Prostate gland (tissue), 2 donors: Measurements from ENCODE around the gene RTN4RL1. TPM values are rescaled to one million over a fixed set of nuclear protein-coding genes. Genes with fewer than 3 reads are reported as not detected.

Experiments used
- DNase-seq: peaks from one replicate; pipeline ENCODE4 v3.0.0-alpha.2; 2019; ENCODE audit warnings: low spot score
- H3K27ac ChIP-seq, 2 donors: fragments of 200-600 bp; sonication (generic); 2 replicates each; pipeline ENCODE4 v1.5.1; 2017 to 2019
- H3K27me3 ChIP-seq: fragments of 200-600 bp; sonication (generic); replicated peaks from 2 replicates; pipeline ENCODE4 v1.5.1; 2019; ENCODE audit not compliant: insufficient read depth
- H3K36me3 ChIP-seq, 2 donors: fragments of 200-600 bp; sonication (generic); 1 replicate in 1 of 2; 2 replicates in 1 of 2; pipeline versions ENCODE4 v1.5.1 to v1.8.1; 2017 to 2019
- H3K4me1 ChIP-seq: fragments of 200-600 bp; sonication (generic); replicated peaks from 2 replicates; pipeline ENCODE4 v1.5.1; 2019
- H3K4me3 ChIP-seq, 2 donors: fragments of 200-600 bp; sonication (generic); 2 replicates each; pipeline ENCODE4 v1.5.1; 2017 to 2019
- H3K9me3 ChIP-seq: fragments of 200-600 bp; sonication (generic); 2 replicates; pipeline ENCODE4 v1.5.1; 2017
- POLR2A ChIP-seq: fragments of 450-650 bp; IDR thresholded peaks from one replicate; pipeline ENCODE4 v1.6.1; 2016; ENCODE audit warnings: antibody characterized with exemption, mild to moderate bottlenecking
- POLR2AphosphoS5 ChIP-seq: sonication (generic); formaldehyde crosslinking; IDR thresholded peaks from one replicate; pipeline ENCODE4 v1.6.1; 2017; ENCODE audit warnings: antibody characterized with exemption
- WGBS: methylation state at CpG from one replicate; pipeline ENCODE4 v1.1.5; 2018; 5-methylcytosine and 5-hydroxymethylcytosine counted together
- intact Hi-C: fragments of 100-400 bp; cut with DNase I; formaldehyde crosslinking; loops from one replicate; pipeline ENCODE4 v1.14.2; 2022
- total RNA-seq, 2 donors: library from RNA; depleted of rRNA; stranded (reverse); fragments of >200 nt; gene quantifications; one replicate each; pipeline ENCODE4 v1.1.0, GENCODE V29; 2016
- TF ChIP-seq, protein P1 (sequence below), 4 experiments: fragments of 200-600 bp in 2 of 4; fragments of 450-650 bp in 2 of 4; sonication (generic) in 2 of 4; IDR thresholded peaks; 1 replicate in 3 of 4; 2 replicates in 1 of 4; pipeline ENCODE4 v1.5.1; 2016 to 2019; ENCODE audit warnings: antibody characterized with exemption in 4 of 4, mild to moderate bottlenecking in 2 of 4, moderate library complexity in 2 of 4

RTN4RL1 gene
- total RNA-seq, 2 donors from 2014 or later, result 8.3 to 21.5 TPM

DNA sequence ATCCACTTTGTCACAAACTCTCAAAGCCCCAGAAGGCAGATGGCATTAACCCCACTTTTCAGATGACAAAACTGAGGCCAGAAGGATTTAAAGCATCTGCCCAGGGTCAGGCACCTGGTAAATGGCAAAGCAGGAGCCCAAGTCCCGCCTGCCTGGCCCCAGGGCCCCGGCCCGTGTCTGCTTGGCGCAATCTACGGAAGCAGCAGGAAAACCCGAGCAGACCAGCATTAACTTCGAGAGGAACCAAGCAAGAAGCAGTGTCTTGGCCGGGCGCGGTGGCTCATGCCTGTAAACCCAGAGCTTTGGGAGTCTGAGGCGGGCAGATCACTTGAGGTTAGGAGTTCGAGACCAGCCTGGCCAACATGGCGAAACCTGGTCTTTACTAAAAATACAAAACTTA is 21.6 kb downstream of the RTN4RL1 start:
- Histone ChIP-seq H3K36me3 (no peaks in the 10 kb centered on the region), H3K27me3 (no peaks in the 10 kb centered on the region), H3K4me3 (no peak overlapping the region), H3K4me1 (peaks cover 11% of the 10 kb centered on the region), H3K9me3 (no peaks in the 10 kb centered on the region), H3K27ac (peak overlapping the region; percentile 69 to 82)
- no peak for DNase-seq
- 97% methylated on average over 13 of the region's 13 CpGs for WGBS
- intact Hi-C loops, result no loop called here
- TF ChIP-seq POLR2AphosphoS5 (no peak), POLR2A (no peak)
- TF ChIP-seq, protein P1, sequence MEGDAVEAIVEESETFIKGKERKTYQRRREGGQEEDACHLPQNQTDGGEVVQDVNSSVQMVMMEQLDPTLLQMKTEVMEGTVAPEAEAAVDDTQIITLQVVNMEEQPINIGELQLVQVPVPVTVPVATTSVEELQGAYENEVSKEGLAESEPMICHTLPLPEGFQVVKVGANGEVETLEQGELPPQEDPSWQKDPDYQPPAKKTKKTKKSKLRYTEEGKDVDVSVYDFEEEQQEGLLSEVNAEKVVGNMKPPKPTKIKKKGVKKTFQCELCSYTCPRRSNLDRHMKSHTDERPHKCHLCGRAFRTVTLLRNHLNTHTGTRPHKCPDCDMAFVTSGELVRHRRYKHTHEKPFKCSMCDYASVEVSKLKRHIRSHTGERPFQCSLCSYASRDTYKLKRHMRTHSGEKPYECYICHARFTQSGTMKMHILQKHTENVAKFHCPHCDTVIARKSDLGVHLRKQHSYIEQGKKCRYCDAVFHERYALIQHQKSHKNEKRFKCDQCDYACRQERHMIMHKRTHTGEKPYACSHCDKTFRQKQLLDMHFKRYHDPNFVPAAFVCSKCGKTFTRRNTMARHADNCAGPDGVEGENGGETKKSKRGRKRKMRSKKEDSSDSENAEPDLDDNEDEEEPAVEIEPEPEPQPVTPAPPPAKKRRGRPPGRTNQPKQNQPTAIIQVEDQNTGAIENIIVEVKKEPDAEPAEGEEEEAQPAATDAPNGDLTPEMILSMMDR (IDR thresholded peaks at IDR 0.05), result no peak

DNA sequence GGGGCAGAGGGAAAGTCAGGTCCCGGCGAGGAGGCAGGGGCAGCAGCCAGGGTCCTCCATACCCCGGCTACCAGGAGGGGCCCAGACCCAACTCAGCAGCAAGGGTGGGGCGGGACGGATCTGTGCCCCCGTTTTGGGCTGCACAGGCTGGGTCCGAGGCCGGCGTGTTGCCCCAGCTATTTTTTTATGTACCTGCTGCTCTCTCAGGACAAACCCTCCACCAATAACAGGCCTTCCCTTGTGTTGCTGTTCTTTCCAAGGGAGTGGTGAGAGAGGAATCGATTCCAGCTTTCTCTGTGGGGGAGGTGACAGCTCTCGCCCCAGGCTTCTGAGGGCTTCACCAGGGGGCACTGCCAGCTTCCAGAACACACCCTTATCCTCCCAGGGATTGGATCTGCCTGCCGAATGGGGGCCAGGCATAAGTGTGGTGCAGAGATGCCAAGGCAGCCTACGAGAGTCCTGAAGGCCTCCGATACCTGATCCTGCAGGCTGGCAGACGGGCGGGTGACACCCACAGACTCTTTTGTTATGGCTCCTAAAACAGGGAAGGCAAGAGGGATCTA is 22.3 kb downstream of the RTN4RL1 start:
- intact Hi-C loops, result no loop called here
- Histone ChIP-seq H3K27ac (peak overlapping the region; percentile 69 to 82), H3K27me3 (no peaks in the 10 kb centered on the region), H3K4me1 (peaks cover 16% of the 10 kb centered on the region), H3K9me3 (no peaks in the 10 kb centered on the region), H3K4me3 (no peak overlapping the region), H3K36me3 (no peaks in the 10 kb centered on the region)
- 56% methylated on average over 13 of the region's 16 CpGs for WGBS
- TF ChIP-seq POLR2A, result no peak
- TF ChIP-seq, protein P1 (IDR thresholded peaks at IDR 0.05), result peak in 1 of 4 experiments; percentile 4
- DNase-seq, result peak; percentile 46

DNA sequence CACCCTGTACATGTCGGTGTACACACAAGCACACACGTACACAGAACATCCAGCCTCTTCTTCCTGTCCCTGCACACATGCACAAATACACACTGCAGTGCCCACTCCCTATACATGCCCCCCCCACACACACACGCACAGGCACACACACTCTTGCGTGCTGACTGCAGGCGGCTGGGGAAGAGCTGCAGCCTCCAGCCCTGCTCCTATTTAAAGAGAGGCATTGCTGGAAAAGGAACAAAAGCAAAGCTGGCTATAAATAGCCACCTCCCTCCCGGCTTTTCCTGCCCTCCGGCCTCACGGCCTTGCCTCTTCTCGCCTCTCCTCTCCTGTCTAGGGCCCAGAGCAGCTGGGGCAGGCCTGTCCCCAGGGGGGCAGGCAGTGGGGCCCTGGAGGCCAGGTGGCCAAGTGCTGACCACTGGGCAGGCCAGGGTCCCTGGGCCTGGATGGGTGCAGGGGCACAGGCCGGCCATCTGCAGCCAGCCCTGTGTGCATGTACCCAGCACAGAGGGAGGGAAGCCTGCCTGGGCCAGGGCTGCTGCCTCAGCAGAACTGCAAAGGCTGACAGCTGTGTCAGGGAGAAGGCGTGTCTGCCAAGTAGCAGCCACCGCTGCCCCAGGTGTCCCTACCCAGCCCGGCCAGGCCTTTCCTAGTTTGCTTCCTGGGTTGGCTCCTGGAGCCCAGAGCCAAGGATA is 25.4 kb downstream of the RTN4RL1 start:
- Histone ChIP-seq H3K4me3 (no peak overlapping the region), H3K27me3 (no peaks in the 10 kb centered on the region), H3K36me3 (no peaks in the 10 kb centered on the region), H3K4me1 (peaks cover 37% of the 10 kb centered on the region), H3K9me3 (no peaks in the 10 kb centered on the region), H3K27ac (peak overlapping the region; percentile 80 to 87)
- TF ChIP-seq POLR2A (no peak), POLR2AphosphoS5 (peak; percentile 62)
- TF ChIP-seq, protein P1 (IDR thresholded peaks at IDR 0.05), result no peak
- intact Hi-C loops, result loop anchor here (5.0 kb wide), 1 partner anchor 62 kb away; no protein-coding TSS in a partner anchor
- WGBS, result 8% methylated on average over 12 of the region's 13 CpGs
- DNase-seq, result peak; percentile 71

DNA sequence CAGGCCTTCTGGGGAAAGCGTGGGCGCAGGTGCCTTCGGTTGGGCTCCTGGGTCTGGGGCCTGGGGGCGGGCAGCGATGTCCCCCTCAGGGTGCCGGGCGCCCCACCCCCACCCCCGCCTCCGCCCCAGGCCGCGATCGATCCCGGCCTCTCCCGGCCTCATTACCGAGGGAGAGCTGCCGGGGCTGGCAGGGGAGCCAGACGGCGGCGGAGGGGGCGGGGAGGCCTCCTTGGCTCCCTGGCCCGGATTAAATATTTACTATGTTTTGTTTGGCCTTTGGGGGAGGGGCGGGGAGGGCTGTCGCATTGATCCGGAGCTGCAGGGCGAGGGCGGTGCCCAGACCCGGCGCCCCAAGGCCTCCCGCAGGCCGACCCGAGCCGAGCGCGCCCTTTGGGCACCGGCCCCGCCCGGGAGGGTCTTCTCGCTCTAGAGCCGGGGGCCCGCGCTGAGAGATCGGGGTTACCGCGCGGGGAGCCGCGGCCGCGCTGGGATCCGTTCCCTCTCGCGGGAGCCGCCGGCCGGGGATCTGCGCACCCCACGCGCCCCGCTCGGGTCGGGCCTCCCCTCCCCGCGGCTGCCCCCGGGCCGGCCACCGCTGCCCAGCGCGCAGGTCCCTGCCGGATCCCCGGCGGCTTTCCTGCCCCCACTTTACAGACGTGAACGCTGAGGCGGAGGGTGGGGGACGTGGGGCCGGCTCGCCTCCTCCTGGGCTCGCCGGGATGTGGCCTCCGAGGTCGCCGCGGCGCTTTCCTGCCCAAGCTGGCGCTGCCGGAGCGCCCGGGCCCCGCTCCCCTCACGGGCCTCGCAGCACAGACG is 27.0 kb downstream of the RTN4RL1 start:
- TF ChIP-seq POLR2A (no peak), POLR2AphosphoS5 (no peak)
- TF ChIP-seq, protein P1 (IDR thresholded peaks at IDR 0.05), result no peak
- peak overlapping the region; percentile 84 to 87 for H3K27ac ChIP-seq
- H3K27me3 ChIP-seq, result no peaks in the 10 kb centered on the region
- H3K4me3 ChIP-seq, result peak overlapping the region; percentile 18 to 40
- H3K36me3 ChIP-seq, result no peaks in the 10 kb centered on the region
- H3K9me3 ChIP-seq, result no peaks in the 10 kb centered on the region
- WGBS, result 6% methylated on average over 52 of the region's 92 CpGs
- intact Hi-C loops, result loop anchor here (5.0 kb wide), 1 partner anchor 61 kb away; no protein-coding TSS in a partner anchor
- H3K4me1 ChIP-seq, result peaks cover 37% of the 10 kb centered on the region
- peak; percentile 77 for DNase-seq
